HG03139 (cell line): Measurements from ENCODE around the gene GUCY1A1.
A peak's percentile ranks its signal among the peaks of the same experiment; 100 is the strongest.

ENCODE experiments used
- ATAC-seq: cut with Tn5 transposase; IDR thresholded peaks from one replicate; pipeline ENCODE4 v1.9.1; 2021; ENCODE audit not compliant: unreplicated experiment

Gene GUCY1A1

GRCh38 chr4:155690044-155690837 is 23.6 kb downstream of the GUCY1A1 start:
- ATAC-seq = no peak

GRCh38 chr4:155692361-155692760 is 25.7 kb downstream of the GUCY1A1 start:
- ATAC-seq = no peak

GRCh38 chr4:155693015-155693663 is 26.5 kb downstream of the GUCY1A1 start:
- ATAC-seq = no peak

- no peak for ATAC-seq
Measured at GRCh38 chr4:155694100-155694785, 27.6 kb downstream of the GUCY1A1 start.

- no peak for ATAC-seq
Measured at GRCh38 chr4:155696226-155696625, 29.6 kb downstream of the GUCY1A1 start.

GRCh38 chr4:155696726-155697125 is 30.1 kb downstream of the GUCY1A1 start:
- ATAC-seq = no peak

- no peak for ATAC-seq
Measured at GRCh38 chr4:155701827-155702226, 35.2 kb downstream of the GUCY1A1 start.

- ATAC-seq = peak; percentile 72
Measured at GRCh38 chr4:155703486-155704247, 37.0 kb downstream of the GUCY1A1 start.

- ATAC-seq = no peak
Measured at GRCh38 chr4:155704841-155705404, 38.3 kb downstream of the GUCY1A1 start.

GRCh38 chr4:155705664-155706063 is 39.0 kb downstream of the GUCY1A1 start:
- ATAC-seq = no peak

- ATAC-seq = no peak
Measured at GRCh38 chr4:155706147-155706546, 39.5 kb downstream of the GUCY1A1 start.

GRCh38 chr4:155707251-155707650 is 40.6 kb downstream of the GUCY1A1 start:
- ATAC-seq = no peak

- ATAC-seq = no peak
Measured at GRCh38 chr4:155708782-155709181, 42.1 kb downstream of the GUCY1A1 start.

GRCh38 chr4:155709918-155710317 is 43.3 kb downstream of the GUCY1A1 start:
- no peak for ATAC-seq

GRCh38 chr4:155711556-155711955 is 44.9 kb downstream of the GUCY1A1 start:
- ATAC-seq = no peak

- ATAC-seq = no peak
Measured at GRCh38 chr4:155712846-155713245, 46.2 kb downstream of the GUCY1A1 start.

- ATAC-seq = no peak
Measured at GRCh38 chr4:155713911-155714310, 47.3 kb downstream of the GUCY1A1 start.

GRCh38 chr4:155722336-155722735 is 55.7 kb downstream of the GUCY1A1 start:
- ATAC-seq = no peak

- ATAC-seq = no peak
Measured at GRCh38 chr4:155722816-155723499, 56.3 kb downstream of the GUCY1A1 start.

- ATAC-seq = no peak
Measured at GRCh38 chr4:155724731-155725130, 58.1 kb downstream of the GUCY1A1 start.
